Omental fat pad (tissue), 4 donors: ENCODE measurements around the gene MBLAC1. TPM values are rescaled to one million over a fixed set of nuclear protein-coding genes. Genes with fewer than 3 reads are reported as not detected.

Experiments
- ATAC-seq: fragments of 150-250 bp; one replicate; pipeline ENCODE4 v1.9.1; 2016; ENCODE audit warnings: mild to moderate bottlenecking, moderate library complexity; ENCODE audit not compliant: low FRiP score
- DNase-seq: peaks from one replicate; pipeline ENCODE4 v3.0.0-alpha.2; 2019; ENCODE audit warnings: low spot score
- total RNA-seq, 4 donors: library from RNA; depleted of rRNA; stranded (reverse); fragments of >200 nt; gene quantifications; one replicate each; pipeline ENCODE4 v1.1.0, GENCODE V29; 2016
- TF ChIP-seq, protein P1 (sequence below), 3 donors: fragments of 450-650 bp; IDR thresholded peaks; one replicate each; pipeline ENCODE4 v1.5.1; 2016 to 2017; ENCODE audit warnings: antibody characterized with exemption in 3 of 3, mild to moderate bottlenecking in 3 of 3, moderate library complexity in 2 of 3

MBLAC1 gene
- total RNA-seq, 4 donors from 2014 or later, result 1.3 to 2.9 (median 1.7) TPM

DNA sequence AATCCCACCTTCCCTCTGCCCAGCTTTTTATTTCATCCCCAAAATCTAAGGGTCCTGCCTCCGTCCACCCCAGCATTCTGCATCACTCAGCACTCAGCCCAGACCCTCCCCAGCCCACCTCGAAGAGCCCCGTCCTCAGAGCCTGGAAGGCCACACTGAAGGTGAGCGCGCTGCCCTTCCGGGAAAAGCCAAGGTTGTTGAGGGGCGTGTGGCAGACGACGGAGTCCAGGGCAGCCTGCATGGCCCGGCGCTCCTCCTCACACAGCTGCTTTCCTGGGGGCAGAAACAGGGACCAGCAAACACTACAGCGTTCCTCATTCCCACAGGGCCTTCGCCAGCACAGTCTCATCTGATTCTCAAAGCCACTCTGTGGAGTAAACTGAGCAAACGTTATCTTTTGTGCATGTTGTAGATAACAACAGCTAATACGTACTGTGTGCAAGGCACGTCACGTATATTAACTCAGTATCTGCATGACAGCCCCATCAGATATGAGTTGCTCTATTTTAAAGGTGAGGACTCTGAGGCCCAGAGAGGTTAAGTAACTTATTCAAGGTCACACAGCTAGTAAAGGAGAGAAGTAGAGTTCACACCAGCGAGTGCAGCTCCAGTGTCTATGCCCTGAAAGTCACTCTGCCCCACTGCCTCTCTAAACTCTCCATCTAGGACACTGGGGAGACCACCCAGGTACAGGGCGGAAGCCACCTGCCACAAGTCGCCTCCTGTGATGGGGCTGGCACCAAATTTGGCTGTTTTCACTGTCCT lies 29.0 kb downstream of the MBLAC1 start:
- ATAC-seq (no peak), DNase-seq (no peak)
- TF ChIP-seq, protein P1, sequence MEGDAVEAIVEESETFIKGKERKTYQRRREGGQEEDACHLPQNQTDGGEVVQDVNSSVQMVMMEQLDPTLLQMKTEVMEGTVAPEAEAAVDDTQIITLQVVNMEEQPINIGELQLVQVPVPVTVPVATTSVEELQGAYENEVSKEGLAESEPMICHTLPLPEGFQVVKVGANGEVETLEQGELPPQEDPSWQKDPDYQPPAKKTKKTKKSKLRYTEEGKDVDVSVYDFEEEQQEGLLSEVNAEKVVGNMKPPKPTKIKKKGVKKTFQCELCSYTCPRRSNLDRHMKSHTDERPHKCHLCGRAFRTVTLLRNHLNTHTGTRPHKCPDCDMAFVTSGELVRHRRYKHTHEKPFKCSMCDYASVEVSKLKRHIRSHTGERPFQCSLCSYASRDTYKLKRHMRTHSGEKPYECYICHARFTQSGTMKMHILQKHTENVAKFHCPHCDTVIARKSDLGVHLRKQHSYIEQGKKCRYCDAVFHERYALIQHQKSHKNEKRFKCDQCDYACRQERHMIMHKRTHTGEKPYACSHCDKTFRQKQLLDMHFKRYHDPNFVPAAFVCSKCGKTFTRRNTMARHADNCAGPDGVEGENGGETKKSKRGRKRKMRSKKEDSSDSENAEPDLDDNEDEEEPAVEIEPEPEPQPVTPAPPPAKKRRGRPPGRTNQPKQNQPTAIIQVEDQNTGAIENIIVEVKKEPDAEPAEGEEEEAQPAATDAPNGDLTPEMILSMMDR (IDR thresholded peaks at IDR 0.05), result no peak

DNA sequence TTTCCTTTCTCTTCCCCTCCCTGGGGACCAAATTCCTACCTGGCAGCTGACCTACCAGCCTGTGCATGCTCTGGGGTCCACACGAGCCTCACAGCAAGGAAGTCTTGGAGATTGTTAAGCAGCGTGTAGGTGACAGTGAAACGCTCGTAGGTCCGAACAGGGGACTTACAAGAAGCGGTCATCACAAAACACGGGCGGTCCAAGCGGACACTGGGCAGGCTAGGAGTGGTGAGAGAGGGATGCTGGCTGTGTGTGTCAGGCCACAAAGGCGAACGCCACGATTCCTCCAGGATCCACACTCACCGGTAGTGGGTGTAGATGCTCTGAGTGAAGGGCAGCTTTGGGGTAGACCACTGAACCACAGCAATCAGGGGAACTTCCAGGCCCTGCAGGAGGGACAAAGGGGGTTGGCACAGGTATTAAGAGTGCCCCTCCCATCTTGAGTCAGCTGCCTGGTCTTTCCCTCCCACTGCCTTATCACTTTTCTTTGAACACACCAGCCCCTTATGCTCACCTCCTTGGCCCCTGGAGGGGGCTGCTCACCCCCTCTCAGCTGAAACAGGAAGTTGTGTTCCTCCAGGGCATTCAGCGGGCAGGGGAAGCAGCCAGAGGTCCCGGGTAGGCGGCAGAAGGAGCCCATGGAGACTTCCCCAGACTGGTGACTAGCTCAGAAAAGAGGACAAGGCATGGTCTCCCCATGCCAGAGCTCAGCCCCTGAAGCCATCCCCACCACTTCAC lies 29.7 kb downstream of the MBLAC1 start:
- TF ChIP-seq, protein P1 (IDR thresholded peaks at IDR 0.05), result no peak
- no peak for DNase-seq
- ATAC-seq, result no peak

DNA sequence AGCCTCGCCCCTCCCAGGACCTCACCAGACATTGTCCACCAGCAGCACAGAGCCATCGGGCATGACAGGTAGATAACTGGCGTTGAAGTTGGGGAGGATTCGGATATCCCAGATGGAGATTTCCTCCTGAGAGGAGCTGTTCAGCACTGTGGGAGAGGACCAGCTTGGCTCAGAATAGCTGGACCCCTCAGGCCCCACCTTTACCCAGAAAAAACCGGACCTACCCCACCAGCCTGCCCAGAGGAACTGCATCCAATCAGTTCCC lies 30.2 kb downstream of the MBLAC1 start:
- ATAC-seq (no peak), DNase-seq (no peak)
- TF ChIP-seq, protein P1 (IDR thresholded peaks at IDR 0.05), result no peak

DNA sequence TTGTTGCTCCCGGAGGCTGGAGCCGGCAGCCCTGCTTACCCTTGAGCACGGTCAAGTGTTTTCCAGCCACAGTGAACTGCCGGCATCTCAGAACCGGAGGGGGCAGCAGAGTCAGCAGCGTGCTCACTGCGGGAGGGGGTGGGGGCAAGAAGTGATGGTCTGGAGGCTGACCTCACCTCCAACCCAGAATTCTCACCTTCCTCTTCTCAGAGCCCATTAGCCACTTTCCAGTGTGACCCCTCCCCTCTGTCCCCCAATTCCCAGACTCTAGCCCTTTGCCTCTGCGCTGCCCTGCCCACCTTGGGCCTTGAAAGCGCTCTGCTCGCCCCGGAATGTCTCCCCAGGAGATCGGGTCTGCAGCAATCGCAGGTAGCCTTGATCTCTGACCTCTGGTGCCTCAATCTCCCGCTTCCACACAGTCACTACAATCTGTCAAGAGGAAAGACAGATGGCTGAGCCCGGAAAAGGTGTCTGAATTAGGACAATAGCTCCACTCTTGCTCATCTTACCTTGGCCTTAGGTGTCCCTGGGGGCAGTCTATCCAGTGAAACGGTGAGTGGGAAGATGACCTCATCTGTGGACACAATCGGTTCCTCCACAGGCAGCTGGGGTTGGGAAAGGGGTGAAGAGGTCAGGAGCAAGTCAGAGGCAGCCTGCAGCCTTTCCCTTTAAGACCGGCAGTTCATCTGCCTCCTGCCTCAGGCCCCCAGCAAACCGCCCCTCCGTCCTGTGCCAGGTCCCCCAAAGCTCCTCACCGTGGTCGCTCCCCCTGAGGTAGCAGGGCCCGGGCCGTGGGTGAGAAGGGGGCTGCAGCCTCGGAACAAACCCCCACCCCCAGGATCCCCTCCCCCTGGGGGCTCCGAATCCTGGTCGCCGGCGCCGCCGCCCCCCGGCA lies 30.8 kb downstream of the MBLAC1 start:
- TF ChIP-seq, protein P1 (IDR thresholded peaks at IDR 0.05), result no peak
- DNase-seq (peak; percentile 70), ATAC-seq (peak; percentile 77)

DNA sequence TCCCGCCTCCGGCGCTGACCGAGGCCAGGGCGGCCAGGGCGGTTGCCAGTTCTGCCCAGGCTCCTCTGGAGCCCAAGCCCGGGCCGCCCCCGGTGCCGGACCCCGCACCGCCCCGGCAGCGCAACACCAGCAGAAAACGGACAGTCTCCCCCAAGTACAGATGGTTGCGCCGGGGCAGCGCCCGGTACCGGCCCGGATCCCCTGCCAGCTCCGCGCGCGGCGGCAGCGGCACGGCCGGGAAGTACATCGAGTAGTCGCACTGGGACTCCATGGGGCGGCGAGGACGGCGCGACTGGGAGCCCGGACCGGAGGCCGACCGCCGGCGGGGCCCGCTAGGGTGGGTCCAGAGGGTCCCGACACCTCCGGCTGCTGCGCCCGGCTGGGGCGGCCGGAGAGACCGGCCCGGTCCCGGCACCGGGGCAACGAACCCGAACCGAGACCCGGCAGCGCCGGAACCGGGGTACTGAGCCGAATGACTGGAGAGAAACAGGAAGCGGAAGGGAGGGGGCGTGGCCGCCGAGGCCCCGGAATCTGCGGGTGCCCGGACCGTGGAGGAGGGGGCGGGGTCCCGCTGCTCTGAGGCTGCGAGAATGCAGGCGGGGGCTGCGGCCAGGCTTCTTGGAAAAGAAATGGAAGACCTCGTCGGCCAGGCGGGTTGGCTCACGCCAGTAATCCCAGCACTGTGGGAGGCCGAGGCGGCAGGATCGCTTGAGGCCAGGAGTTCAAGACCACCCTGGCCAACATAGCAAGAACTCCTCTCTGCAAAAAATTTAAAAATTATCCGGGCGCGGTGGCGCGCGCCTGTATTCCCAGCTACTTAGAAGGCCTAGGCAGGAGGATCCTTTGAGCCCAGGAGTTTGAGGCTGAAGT lies 31.7 kb downstream of the MBLAC1 start, which contains the start of gene TRAPPC14:
TSS of gene TRAPPC14 (minus strand) at position 495 of the 870 bp plus-strand sequence. CDS start at position 271, 224 bp downstream.
- ATAC-seq (peak; percentile 88), DNase-seq (peak; percentile 90)
- TF ChIP-seq, protein P1 (IDR thresholded peaks at IDR 0.05), result no peak

DNA sequence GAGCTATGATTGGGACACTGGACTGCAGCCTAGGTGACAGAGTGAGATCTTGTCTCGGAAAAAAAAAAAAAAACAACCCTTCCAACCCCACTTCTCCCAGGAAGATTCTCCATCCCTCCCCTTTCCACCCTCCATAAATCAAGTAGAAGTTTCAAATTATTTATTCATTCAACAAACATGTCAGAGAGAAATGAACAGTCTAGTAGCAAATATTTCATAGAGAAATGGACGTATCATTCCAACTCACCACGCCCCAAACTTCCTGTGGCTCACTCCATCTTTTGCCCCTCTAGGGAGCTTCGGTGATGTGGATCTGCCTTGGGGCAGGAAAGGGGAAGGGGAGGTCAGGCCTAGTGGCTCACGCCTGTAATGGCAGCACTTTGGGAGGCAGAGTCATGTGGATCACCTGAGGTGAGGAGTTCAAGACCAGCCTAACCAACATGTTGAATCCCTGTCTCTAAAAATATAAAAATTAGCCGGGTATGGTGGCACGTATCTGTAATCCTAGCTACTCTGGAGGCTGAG lies 32.4 kb downstream of the MBLAC1 start:
- DNase-seq, result no peak
- no peak for ATAC-seq
- TF ChIP-seq, protein P1 (IDR thresholded peaks at IDR 0.05), result no peak
